ENCODE measurements around the gene STAU1. TPM values are rescaled to one million over a fixed set of nuclear protein-coding genes. Genes with fewer than 3 reads are reported as not detected.

STAU1 gene
- total RNA-seq, 1 donor from 2014 or later, result 96.0 TPM

DNA sequence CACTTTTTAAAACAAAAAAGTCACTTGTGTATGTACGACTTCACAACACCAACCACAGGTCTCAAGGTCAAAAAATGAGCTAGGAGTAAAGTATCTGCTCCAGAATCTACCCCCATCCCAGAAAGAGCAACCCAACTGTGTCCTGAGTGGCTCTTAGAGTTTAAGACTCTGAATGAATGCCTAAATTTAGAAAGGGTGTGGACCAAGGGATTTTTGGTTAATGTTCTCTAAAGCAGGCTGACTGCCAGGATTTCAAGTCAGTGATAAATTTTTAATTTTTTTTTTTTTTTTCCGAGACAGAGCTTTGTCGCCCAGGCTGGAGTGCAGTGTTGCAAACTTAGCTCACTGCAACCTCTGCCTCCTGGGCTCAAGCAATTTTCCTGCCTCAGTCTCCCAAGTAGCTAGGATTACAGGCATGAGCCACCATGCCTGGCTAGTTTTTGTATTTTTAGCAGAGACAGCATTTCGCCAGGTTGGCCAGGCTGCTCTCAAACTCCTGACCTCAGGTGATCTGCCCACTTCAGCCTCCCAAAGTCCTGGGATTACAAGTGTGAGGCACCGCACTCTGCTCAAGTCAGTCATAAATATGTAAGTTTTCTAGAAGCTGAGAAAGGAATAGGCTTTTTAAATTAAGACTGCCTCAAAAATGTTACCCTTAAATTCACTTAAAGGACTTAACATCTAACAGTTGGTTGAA, 20.2 kb downstream of the STAU1 start:
- Histone ChIP-seq H3K27ac (no peak overlapping the region), H3F3A (ENCODE audit: low read depth) (no peaks in the 10 kb centered on the region), H3K36me3 (peaks cover 3% of the 10 kb centered on the region), H3K4me1 (no peaks in the 10 kb centered on the region), H3K4me3 (no peak overlapping the region), H3K27me3 (no peaks in the 10 kb centered on the region), H2AFZ (replicated peaks) (no peak overlapping the region), H3K9me3 (ENCODE audit: low read depth) (no peaks in the 10 kb centered on the region), H4K20me1 (ENCODE audit: low read depth) (peaks cover 76% of the 10 kb centered on the region), H3K79me2 (ENCODE audit: low read depth) (peaks cover 100% of the 10 kb centered on the region), H3K4me2 (no peak overlapping the region), H3K9ac (no peak overlapping the region)
- DNase-seq (ENCODE audit: low spot score), result no peak
- TF ChIP-seq EZH2 (IDR thresholded peaks at IDR 0.05), result no peak
- TF ChIP-seq, protein P1, sequence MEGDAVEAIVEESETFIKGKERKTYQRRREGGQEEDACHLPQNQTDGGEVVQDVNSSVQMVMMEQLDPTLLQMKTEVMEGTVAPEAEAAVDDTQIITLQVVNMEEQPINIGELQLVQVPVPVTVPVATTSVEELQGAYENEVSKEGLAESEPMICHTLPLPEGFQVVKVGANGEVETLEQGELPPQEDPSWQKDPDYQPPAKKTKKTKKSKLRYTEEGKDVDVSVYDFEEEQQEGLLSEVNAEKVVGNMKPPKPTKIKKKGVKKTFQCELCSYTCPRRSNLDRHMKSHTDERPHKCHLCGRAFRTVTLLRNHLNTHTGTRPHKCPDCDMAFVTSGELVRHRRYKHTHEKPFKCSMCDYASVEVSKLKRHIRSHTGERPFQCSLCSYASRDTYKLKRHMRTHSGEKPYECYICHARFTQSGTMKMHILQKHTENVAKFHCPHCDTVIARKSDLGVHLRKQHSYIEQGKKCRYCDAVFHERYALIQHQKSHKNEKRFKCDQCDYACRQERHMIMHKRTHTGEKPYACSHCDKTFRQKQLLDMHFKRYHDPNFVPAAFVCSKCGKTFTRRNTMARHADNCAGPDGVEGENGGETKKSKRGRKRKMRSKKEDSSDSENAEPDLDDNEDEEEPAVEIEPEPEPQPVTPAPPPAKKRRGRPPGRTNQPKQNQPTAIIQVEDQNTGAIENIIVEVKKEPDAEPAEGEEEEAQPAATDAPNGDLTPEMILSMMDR (IDR thresholded peaks at IDR 0.05), result no peak
- no peak for TF ChIP-seq EZH2phosphoT487 (IDR thresholded peaks at IDR 0.05)
- Mint-ChIP-seq H3K9me3 (no peaks in the 10 kb centered on the region), H3K36me3 (peaks cover 7% of the 10 kb centered on the region), H3K27me3 (ENCODE audit: insufficient read depth, low read depth) (peaks cover 2% of the 10 kb centered on the region), H3K27ac (no peak overlapping the region), H3K4me3 (no peak overlapping the region), H3K4me1 (no peaks in the 10 kb centered on the region)

DNA sequence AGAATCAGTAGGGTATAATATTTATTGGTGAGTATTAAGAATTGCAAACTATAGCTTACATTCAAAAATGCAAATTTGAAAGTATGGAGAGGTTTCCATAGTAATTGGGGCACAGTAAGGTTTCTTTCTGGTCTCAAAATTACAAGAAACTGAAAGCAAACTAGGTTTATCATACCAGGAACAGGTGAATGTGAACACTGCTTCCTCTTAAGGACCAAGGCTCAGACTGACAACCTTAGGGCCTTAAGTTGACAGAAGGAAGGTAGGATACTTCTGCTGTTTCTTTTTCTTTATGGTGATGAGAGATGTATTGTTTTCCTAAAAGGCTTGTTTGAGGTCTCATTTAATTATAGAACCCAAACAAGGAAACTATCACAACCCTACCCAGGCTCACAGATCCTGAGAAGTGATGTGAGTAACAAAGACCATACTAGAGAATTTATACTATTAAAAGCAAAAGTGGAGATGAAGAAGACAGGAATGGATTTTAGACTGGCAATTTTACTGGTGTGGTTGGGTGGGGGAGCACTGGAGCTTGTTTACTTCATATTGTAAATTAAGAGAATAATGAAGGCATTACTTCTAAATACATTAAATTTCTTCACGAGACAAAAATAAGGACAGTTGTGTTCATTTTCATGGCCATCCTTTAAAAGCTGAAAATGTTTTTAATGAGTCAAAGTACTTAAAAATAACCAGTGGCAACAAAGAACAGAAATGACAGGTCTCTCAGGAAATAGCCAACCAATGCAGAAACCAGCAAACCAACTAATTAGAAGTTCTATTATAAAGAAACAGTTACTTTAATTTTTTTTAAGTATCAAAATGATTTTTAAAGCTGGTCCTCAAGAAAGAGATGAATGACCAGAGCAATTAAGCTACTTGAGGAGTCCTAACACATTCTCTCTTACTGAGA, 21.3 kb downstream of the STAU1 start:
- H4K20me1 ChIP-seq (ENCODE audit: low read depth), result peaks cover 69% of the 10 kb centered on the region
- H3K4me2 ChIP-seq, result no peak overlapping the region
- no peak overlapping the region for H3K9ac ChIP-seq
- TF ChIP-seq EZH2 (IDR thresholded peaks at IDR 0.05), result no peak
- TF ChIP-seq, protein P1 (IDR thresholded peaks at IDR 0.05), result no peak
- no peak for TF ChIP-seq EZH2phosphoT487 (IDR thresholded peaks at IDR 0.05)
- H3K9me3 Mint-ChIP-seq, result no peaks in the 10 kb centered on the region
- peaks cover 7% of the 10 kb centered on the region for H3K36me3 Mint-ChIP-seq
- no peaks in the 10 kb centered on the region for H3K27me3 Mint-ChIP-seq (ENCODE audit: insufficient read depth, low read depth)
- no peak overlapping the region for H3K27ac Mint-ChIP-seq
- peaks cover 2% of the 10 kb centered on the region for H3K4me1 Mint-ChIP-seq
- no peaks in the 10 kb centered on the region for H3K27me3 ChIP-seq
- no peaks in the 10 kb centered on the region for H3K9me3 ChIP-seq (ENCODE audit: low read depth)
- no peak overlapping the region for H3K27ac ChIP-seq
- H2AFZ ChIP-seq (replicated peaks), result no peak overlapping the region
- H3F3A ChIP-seq (ENCODE audit: low read depth), result no peaks in the 10 kb centered on the region
- peaks cover 100% of the 10 kb centered on the region for H3K79me2 ChIP-seq (ENCODE audit: low read depth)
- no peak overlapping the region for H3K4me3 ChIP-seq
- no peak for DNase-seq (ENCODE audit: low spot score)
- H3K4me3 Mint-ChIP-seq, result no peak overlapping the region
- no peaks in the 10 kb centered on the region for H3K4me1 ChIP-seq
- H3K36me3 ChIP-seq, result peaks cover 3% of the 10 kb centered on the region

DNA sequence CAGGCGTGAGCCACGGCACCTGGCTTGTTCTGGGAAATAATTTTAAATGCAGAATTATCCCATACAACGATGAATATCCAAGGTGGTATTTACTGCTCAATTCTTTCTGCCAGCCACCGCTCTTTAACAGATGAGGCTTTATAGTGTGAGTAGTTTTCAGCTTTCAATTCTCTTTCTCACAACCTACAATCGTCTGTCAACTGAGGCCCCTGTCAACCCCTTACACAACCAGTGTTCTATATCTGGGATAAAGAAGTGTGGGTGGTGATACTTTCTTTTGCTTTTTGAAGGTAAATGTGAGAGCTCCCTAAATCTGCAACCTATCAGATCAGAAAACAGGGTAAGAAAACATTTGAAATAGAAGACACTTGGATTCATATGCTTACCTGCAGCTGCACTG, 22.5 kb downstream of the STAU1 start:
- DNase-seq (ENCODE audit: low spot score), result no peak
- H3K4me1 ChIP-seq, result no peaks in the 10 kb centered on the region
- peaks cover 3% of the 10 kb centered on the region for H3K36me3 ChIP-seq
- no peak overlapping the region for H3K27ac ChIP-seq
- no peaks in the 10 kb centered on the region for H3K9me3 ChIP-seq (ENCODE audit: low read depth)
- H3K27ac Mint-ChIP-seq, result no peak overlapping the region
- no peak overlapping the region for H3K4me3 Mint-ChIP-seq
- TF ChIP-seq, protein P1 (IDR thresholded peaks at IDR 0.05), result no peak
- TF ChIP-seq EZH2 (IDR thresholded peaks at IDR 0.05) (no peak), EZH2phosphoT487 (IDR thresholded peaks at IDR 0.05) (no peak)
- H3F3A ChIP-seq (ENCODE audit: low read depth), result no peaks in the 10 kb centered on the region
- no peak overlapping the region for H3K4me3 ChIP-seq
- H3K27me3 ChIP-seq, result no peaks in the 10 kb centered on the region
- peaks cover 100% of the 10 kb centered on the region for H3K79me2 ChIP-seq (ENCODE audit: low read depth)
- no peaks in the 10 kb centered on the region for H3K27me3 Mint-ChIP-seq (ENCODE audit: insufficient read depth, low read depth)
- H3K36me3 Mint-ChIP-seq, result peaks cover 4% of the 10 kb centered on the region
- H2AFZ ChIP-seq (replicated peaks), result no peak overlapping the region
- no peak overlapping the region for H3K9ac ChIP-seq
- peaks cover 70% of the 10 kb centered on the region for H4K20me1 ChIP-seq (ENCODE audit: low read depth)
- no peak overlapping the region for H3K4me2 ChIP-seq
- H3K4me1 Mint-ChIP-seq, result peaks cover 2% of the 10 kb centered on the region
- no peaks in the 10 kb centered on the region for H3K9me3 Mint-ChIP-seq

Measured in neural progenitor cell (in vitro differentiated cells).